ENCODE measurements around the gene GTSF1L. TPM values are rescaled to one million over a fixed set of nuclear protein-coding genes. Genes with fewer than 3 reads are reported as not detected.

Gene GTSF1L
- total and polyA plus RNA-seq, 4 donors, result not detected

DNA sequence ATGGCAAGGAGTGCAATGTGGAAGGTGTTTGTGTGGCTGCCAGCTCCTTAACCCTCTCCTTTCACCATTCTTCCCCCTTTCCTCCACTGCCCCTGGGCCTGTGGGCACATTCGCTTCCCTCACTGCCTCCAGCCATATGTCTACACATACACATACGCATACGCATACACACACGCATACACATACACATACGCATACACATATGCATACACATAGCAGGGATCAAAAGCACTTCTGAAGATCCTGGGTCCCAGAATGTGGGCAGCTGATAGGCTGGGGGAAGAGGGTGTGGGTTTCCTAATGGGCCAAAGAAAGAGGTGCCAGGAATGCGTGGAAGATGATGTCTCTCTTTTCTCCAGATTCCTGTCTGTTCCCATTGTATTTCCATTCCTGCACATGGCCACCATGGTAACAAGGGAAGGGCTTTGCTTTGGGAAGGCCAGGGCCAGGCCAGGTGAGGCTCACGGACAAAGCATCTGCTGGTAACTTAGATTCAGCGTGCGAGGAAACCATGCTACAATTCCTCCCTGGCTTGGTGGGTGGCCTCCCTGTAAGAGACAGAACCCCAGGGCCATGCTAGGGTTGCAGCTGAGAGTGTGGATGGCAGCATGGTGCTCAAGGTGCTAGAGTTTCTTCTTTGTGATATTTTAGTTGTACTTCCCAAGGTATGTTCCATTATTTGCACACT, 44.8 kb upstream of the GTSF1L start:
- H3K27ac ChIP-seq (ENCODE audit: low read depth in 1 of 2, low read length in 2 of 2), result no peak overlapping the region
- WGBS, result 86% methylated on average over 9 of the region's 9 CpGs
- no peak for DNase-seq (ENCODE audit: low spot score)
- H3K9ac ChIP-seq (ENCODE audit: low read depth in 1 of 2, low read length in 2 of 2), result no peak overlapping the region
- peaks cover 0 to 5% (median 4%) of the 10 kb centered on the region in 4 donors for H3K27me3 ChIP-seq (ENCODE audit: control insufficient read depth in 4 of 4, insufficient read depth in 4 of 4, low read length in 3 of 4)
- H3K9me3 ChIP-seq (ENCODE audit: control insufficient read depth in 4 of 4, low read length in 3 of 4), result no peaks in the 10 kb centered on the region
- H3K36me3 ChIP-seq (ENCODE audit: control insufficient read depth in 4 of 4, insufficient read depth in 3 of 4, low read depth in 1 of 4, low read length in 3 of 4), result no peaks in the 10 kb centered on the region
- TF ChIP-seq, protein P1, sequence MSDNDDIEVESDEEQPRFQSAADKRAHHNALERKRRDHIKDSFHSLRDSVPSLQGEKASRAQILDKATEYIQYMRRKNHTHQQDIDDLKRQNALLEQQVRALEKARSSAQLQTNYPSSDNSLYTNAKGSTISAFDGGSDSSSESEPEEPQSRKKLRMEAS (IDR thresholded peaks at IDR 0.05), result no peak
- TF ChIP-seq HNF4G (IDR thresholded peaks at IDR 0.05), result no peak
- no peak for TF ChIP-seq FOXA1 (IDR thresholded peaks at IDR 0.05)
- TF ChIP-seq HNF4A (conservative IDR thresholded peaks at IDR 0.05), result no peak
- TF ChIP-seq, protein P2, sequence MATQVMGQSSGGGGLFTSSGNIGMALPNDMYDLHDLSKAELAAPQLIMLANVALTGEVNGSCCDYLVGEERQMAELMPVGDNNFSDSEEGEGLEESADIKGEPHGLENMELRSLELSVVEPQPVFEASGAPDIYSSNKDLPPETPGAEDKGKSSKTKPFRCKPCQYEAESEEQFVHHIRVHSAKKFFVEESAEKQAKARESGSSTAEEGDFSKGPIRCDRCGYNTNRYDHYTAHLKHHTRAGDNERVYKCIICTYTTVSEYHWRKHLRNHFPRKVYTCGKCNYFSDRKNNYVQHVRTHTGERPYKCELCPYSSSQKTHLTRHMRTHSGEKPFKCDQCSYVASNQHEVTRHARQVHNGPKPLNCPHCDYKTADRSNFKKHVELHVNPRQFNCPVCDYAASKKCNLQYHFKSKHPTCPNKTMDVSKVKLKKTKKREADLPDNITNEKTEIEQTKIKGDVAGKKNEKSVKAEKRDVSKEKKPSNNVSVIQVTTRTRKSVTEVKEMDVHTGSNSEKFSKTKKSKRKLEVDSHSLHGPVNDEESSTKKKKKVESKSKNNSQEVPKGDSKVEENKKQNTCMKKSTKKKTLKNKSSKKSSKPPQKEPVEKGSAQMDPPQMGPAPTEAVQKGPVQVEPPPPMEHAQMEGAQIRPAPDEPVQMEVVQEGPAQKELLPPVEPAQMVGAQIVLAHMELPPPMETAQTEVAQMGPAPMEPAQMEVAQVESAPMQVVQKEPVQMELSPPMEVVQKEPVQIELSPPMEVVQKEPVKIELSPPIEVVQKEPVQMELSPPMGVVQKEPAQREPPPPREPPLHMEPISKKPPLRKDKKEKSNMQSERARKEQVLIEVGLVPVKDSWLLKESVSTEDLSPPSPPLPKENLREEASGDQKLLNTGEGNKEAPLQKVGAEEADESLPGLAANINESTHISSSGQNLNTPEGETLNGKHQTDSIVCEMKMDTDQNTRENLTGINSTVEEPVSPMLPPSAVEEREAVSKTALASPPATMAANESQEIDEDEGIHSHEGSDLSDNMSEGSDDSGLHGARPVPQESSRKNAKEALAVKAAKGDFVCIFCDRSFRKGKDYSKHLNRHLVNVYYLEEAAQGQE (IDR thresholded peaks at IDR 0.05), result no peak
- TF ChIP-seq RXRA (IDR thresholded peaks at IDR 0.05), result no peak
- TF ChIP-seq, protein P3, sequence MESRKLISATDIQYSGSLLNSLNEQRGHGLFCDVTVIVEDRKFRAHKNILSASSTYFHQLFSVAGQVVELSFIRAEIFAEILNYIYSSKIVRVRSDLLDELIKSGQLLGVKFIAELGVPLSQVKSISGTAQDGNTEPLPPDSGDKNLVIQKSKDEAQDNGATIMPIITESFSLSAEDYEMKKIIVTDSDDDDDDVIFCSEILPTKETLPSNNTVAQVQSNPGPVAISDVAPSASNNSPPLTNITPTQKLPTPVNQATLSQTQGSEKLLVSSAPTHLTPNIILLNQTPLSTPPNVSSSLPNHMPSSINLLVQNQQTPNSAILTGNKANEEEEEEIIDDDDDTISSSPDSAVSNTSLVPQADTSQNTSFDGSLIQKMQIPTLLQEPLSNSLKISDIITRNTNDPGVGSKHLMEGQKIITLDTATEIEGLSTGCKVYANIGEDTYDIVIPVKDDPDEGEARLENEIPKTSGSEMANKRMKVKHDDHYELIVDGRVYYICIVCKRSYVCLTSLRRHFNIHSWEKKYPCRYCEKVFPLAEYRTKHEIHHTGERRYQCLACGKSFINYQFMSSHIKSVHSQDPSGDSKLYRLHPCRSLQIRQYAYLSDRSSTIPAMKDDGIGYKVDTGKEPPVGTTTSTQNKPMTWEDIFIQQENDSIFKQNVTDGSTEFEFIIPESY (IDR thresholded peaks at IDR 0.05), result no peak
- no peak for TF ChIP-seq TAF1 (conservative IDR thresholded peaks at IDR 0.05)
- TF ChIP-seq, protein P4, sequence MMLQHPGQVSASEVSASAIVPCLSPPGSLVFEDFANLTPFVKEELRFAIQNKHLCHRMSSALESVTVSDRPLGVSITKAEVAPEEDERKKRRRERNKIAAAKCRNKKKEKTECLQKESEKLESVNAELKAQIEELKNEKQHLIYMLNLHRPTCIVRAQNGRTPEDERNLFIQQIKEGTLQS (IDR thresholded peaks at IDR 0.05), result no peak
- no peak for TF ChIP-seq JUND (IDR thresholded peaks at IDR 0.05)
- no peak for TF ChIP-seq SP1 (IDR thresholded peaks at IDR 0.05)
- TF ChIP-seq, protein P5, sequence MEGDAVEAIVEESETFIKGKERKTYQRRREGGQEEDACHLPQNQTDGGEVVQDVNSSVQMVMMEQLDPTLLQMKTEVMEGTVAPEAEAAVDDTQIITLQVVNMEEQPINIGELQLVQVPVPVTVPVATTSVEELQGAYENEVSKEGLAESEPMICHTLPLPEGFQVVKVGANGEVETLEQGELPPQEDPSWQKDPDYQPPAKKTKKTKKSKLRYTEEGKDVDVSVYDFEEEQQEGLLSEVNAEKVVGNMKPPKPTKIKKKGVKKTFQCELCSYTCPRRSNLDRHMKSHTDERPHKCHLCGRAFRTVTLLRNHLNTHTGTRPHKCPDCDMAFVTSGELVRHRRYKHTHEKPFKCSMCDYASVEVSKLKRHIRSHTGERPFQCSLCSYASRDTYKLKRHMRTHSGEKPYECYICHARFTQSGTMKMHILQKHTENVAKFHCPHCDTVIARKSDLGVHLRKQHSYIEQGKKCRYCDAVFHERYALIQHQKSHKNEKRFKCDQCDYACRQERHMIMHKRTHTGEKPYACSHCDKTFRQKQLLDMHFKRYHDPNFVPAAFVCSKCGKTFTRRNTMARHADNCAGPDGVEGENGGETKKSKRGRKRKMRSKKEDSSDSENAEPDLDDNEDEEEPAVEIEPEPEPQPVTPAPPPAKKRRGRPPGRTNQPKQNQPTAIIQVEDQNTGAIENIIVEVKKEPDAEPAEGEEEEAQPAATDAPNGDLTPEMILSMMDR (IDR thresholded peaks at IDR 0.05; ENCODE audit: low read depth, low read length, missing input control), result no peak
- TF ChIP-seq FOXA2 (IDR thresholded peaks at IDR 0.05), result no peak
- no peak for TF ChIP-seq NR2F2 (IDR thresholded peaks at IDR 0.05)
- no peak for TF ChIP-seq YY1 (IDR thresholded peaks at IDR 0.05)
- TF ChIP-seq EGR1 (IDR thresholded peaks at IDR 0.05; ENCODE audit: low read depth in 2 of 2), result no peak
- no peak for TF ChIP-seq GABPA (IDR thresholded peaks at IDR 0.05 in 1 of 2, conservative IDR thresholded peaks at IDR 0.05 in 1 of 2)
- no peak overlapping the region for H3K4me3 ChIP-seq (ENCODE audit: low read depth in 1 of 3, low read length in 3 of 3)
- H3K4me1 ChIP-seq (ENCODE audit: control insufficient read depth in 4 of 4, insufficient read depth in 4 of 4, low read length in 3 of 4), result no peaks in the 10 kb centered on the region
